ENCODE measurements around the gene IL1RAPL1.

- TF ChIP-seq CTCF (IDR thresholded peaks at IDR 0.05), result no peak
- TF ChIP-seq ZFX (IDR thresholded peaks at IDR 0.05; ENCODE audit: borderline replicate concordance), result no peak
Observed at GRCh38 chrX:29496636-29497180, 909.5 kb downstream of the IL1RAPL1 start.
